ENCODE results near the gene LCN12. TPM values are rescaled to one million over a fixed set of nuclear protein-coding genes. Genes with fewer than 3 reads are reported as not detected.

Gene LCN12
- total RNA-seq, 1 donor from 2014 or later, result 1.9 TPM

DNA sequence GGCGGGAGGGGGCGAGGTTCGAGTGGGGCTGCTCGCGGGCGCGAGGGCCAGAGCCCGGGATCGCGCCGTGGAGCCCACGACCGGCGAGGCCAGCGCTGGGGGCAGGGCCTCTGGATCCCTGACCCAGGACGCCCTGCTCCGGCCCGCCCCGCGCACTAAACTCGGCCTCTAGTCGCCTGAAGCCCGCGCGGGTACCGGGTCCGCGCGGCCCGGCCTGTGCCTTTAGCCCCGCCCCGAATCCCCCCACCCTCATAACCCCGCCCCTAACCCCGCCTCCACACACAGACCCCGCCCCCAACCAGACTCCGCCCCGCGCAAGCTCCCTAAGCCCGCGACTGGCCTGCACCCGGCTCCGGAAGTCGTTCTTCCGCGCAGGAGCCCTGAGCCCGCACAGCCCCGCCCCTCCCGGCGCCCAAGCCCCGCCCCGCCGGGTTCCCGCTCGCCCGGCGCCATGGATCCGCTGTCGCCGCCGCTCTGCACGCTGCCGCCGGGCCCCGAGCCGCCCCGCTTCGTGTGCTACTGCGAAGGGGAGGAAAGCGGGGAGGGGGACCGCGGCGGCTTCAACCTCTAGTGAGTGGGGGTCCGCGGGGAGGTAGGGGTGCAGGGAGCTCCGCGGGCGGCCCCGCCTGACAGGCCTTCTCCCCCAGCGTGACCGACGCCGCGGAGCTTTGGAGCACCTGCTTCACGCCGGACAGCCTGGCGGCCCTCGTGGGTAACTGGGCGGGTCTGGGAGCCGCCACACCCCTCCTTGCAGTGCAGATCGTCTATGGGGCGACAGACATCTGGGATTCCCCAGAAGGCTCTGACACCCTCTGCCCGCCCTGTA lies 40.1 kb downstream of the LCN12 start, which contains the start of gene PAXX:
TSS of gene PAXX (plus strand) at position 430 of the 826 bp plus-strand sequence. CDS start at position 452, 22 bp downstream.
- TF ChIP-seq, protein P1, sequence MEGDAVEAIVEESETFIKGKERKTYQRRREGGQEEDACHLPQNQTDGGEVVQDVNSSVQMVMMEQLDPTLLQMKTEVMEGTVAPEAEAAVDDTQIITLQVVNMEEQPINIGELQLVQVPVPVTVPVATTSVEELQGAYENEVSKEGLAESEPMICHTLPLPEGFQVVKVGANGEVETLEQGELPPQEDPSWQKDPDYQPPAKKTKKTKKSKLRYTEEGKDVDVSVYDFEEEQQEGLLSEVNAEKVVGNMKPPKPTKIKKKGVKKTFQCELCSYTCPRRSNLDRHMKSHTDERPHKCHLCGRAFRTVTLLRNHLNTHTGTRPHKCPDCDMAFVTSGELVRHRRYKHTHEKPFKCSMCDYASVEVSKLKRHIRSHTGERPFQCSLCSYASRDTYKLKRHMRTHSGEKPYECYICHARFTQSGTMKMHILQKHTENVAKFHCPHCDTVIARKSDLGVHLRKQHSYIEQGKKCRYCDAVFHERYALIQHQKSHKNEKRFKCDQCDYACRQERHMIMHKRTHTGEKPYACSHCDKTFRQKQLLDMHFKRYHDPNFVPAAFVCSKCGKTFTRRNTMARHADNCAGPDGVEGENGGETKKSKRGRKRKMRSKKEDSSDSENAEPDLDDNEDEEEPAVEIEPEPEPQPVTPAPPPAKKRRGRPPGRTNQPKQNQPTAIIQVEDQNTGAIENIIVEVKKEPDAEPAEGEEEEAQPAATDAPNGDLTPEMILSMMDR (IDR thresholded peaks at IDR 0.05), result no peak
- peak within 1 kb of the TSS; percentile 90 for H3K4me3 ChIP-seq
- intact Hi-C loops (cut with DNase I), result no loop called here
- H3K4me1 ChIP-seq, result peaks cover 55% of the 10 kb centered on the region
- DNase-seq, result peak; percentile 97
- peak within 1 kb of the TSS; percentile 85 for H3K27ac ChIP-seq
- peaks cover 16% of the 10 kb centered on the region for H3K36me3 ChIP-seq
- no peaks in the 10 kb centered on the region for H3K9me3 ChIP-seq
- H3K27me3 ChIP-seq (ENCODE audit: low read depth), result no peaks in the 10 kb centered on the region
- peak; percentile 86 to 92 for ATAC-seq

DNA sequence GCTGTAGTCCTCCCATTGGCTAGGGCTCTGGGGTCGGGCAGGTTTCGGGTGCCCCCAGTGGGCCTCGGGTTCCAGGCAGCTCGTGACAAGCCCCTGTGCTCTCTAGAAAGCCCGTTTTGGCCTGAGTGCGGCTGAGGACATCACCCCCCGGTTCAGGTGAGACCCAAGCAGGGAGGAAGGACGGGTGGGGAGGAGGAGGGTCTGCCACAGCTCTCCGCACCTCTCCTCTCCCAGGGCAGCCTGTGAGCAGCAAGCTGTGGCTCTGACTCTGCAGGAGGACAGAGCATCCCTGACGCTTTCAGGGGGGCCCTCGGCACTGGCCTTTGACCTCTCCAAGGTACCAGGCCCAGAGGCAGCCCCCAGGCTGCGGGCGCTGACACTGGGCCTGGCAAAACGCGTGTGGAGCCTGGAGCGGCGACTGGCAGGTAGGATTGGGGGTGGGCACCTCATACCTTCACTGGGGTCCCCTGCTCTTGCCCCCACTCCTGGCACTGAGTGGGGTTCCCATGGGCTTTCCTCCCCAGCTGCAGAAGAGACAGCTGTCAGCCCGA lies 40.8 kb downstream of the LCN12 start:
- intact Hi-C loops (cut with DNase I), result no loop called here
- peak overlapping the region; percentile 85 for H3K27ac ChIP-seq
- H3K36me3 ChIP-seq, result peaks cover 16% of the 10 kb centered on the region
- peak overlapping the region; percentile 90 for H3K4me3 ChIP-seq
- no peak for ATAC-seq
- H3K27me3 ChIP-seq (ENCODE audit: low read depth), result no peaks in the 10 kb centered on the region
- TF ChIP-seq, protein P1 (IDR thresholded peaks at IDR 0.05), result no peak
- H3K9me3 ChIP-seq, result no peaks in the 10 kb centered on the region
- DNase-seq, result no peak
- peaks cover 60% of the 10 kb centered on the region for H3K4me1 ChIP-seq

DNA sequence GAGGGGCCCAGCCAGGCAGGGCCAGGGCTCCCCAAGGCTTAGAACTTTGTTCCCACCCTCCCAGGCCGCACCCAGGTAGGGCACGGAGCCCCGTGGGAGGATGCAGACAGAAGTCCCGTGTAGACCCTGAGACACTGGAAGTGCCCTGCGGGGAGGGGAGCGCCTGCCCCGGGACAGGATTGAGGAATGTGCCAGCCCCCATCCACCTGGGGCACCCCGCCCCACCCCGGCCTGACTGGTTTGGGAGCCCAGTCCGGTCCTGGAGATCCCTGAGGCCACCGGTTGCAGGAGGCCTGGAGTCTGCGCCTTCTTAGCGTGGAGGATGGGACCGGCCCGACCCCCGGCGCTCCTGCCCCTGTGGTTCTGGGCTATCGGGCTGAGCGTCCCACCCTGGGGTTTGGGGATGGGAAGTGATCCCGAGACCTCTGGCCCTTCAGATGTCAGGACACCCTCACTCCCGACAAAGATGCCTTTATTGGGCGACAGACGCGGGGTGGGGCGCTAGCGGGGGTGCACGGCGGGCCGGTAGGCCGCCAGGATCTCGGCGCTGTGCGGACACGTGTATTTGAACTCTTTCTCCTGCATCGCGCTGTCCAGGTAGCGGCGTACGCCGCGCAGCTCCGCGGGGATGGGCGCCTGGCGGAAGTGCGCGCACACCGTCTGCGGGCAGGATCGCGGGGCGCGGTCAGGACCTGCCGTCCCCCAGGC lies 42.3 kb downstream of the LCN12 start:
- no peak overlapping the region for H3K27ac ChIP-seq
- intact Hi-C loops (cut with DNase I), result no loop called here
- H3K27me3 ChIP-seq (ENCODE audit: low read depth), result no peaks in the 10 kb centered on the region
- peaks cover 16% of the 10 kb centered on the region for H3K36me3 ChIP-seq
- H3K4me1 ChIP-seq, result peaks cover 61% of the 10 kb centered on the region
- H3K9me3 ChIP-seq, result no peaks in the 10 kb centered on the region
- TF ChIP-seq, protein P1 (IDR thresholded peaks at IDR 0.05), result no peak
- ATAC-seq (no peak), DNase-seq (no peak)
- H3K4me3 ChIP-seq, result no peak overlapping the region

DNA sequence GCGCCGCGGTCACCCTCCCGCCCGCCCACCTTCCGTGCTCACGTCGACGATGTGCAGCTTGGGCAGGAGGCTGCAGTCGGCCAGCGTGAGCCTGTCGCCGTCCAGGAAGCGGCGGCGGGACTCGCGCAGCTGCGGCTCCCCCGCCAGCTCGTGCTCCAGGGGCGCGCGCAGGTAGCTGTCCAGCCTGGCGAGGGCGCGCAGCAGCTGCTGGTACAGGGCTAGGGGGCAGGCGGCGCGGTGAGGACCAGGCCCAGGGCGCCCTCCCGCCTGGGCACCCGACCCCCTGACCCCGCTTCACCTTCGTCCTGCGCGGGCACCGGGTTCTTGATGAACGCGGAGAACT lies 42.8 kb downstream of the LCN12 start:
- H3K4me3 ChIP-seq, result peak overlapping the region; percentile 55
- ATAC-seq (no peak), DNase-seq (no peak)
- TF ChIP-seq, protein P1 (IDR thresholded peaks at IDR 0.05), result no peak
- H3K9me3 ChIP-seq, result no peaks in the 10 kb centered on the region
- peaks cover 16% of the 10 kb centered on the region for H3K36me3 ChIP-seq
- intact Hi-C loops (cut with DNase I), result no loop called here
- H3K4me1 ChIP-seq, result peaks cover 67% of the 10 kb centered on the region
- no peak overlapping the region for H3K27ac ChIP-seq
- H3K27me3 ChIP-seq (ENCODE audit: low read depth), result no peaks in the 10 kb centered on the region

DNA sequence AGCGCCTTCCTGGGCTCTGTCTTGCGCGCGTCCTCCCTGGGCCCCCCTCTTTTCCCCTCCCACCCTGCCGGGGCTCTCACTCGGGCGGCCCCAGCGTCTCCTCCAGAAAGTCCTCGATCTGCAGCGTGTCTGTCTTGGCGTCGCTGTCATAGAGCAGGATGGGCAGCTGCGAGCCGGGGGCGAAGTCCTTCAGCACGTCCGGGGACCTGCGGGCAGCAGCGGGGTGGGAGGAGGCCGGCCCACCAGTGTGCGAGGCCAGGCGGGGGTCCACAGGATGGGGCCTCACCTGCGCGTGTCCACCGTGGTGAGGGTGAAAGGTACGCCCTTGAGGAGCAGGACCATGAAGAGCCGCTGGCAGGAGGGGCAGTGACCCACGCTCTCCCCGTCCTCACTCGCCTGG lies 43.3 kb downstream of the LCN12 start:
- intact Hi-C loops (cut with DNase I), result no loop called here
- Histone ChIP-seq H3K27ac (peak overlapping the region; percentile 81), H3K27me3 (ENCODE audit: low read depth) (no peaks in the 10 kb centered on the region), H3K9me3 (no peaks in the 10 kb centered on the region), H3K36me3 (peaks cover 16% of the 10 kb centered on the region), H3K4me3 (peak overlapping the region; percentile 55), H3K4me1 (peaks cover 69% of the 10 kb centered on the region)
- ATAC-seq, result no peak
- TF ChIP-seq, protein P1 (IDR thresholded peaks at IDR 0.05), result no peak
- no peak for DNase-seq
